H9 (cell line): Measurements from ENCODE around the gene PFKL. TPM values are rescaled to one million over a fixed set of nuclear protein-coding genes. Genes with fewer than 3 reads are reported as not detected.

Experiments
- DNase-seq: peaks from one replicate; pipeline ENCODE4 v3.0.0-alpha.2; 2017
- H2AFZ ChIP-seq: one replicate; pipeline ENCODE4 v1.6.1; 2013; ENCODE audit warnings: mild to moderate bottlenecking, low read length, control low read depth, moderate library complexity
- H2AK5ac ChIP-seq: 2 replicates; pipeline ENCODE4 v1.6.1; 2013; ENCODE audit warnings: low read length, control low read depth, mixed read lengths; ENCODE audit not compliant: insufficient read length
- H2BK120ac ChIP-seq: one replicate; pipeline ENCODE4 v1.6.1; 2013; ENCODE audit warnings: low read depth, mild to moderate bottlenecking, low read length, control low read depth, inconsistent platforms; ENCODE audit not compliant: poor library complexity, severe bottlenecking
- H2BK12ac ChIP-seq: 2 replicates; pipeline ENCODE4 v1.6.1; 2013; ENCODE audit warnings: low read length, control low read depth, mixed read lengths, low read depth; ENCODE audit not compliant: insufficient read length
- H2BK15ac ChIP-seq: 2 replicates; pipeline ENCODE4 v1.6.1; 2013; ENCODE audit warnings: low read depth, low read length, control low read depth
- H2BK20ac ChIP-seq: one replicate; pipeline ENCODE4 v1.6.1; 2013; ENCODE audit warnings: low read depth, mild to moderate bottlenecking, low read length, control low read depth, inconsistent platforms; ENCODE audit not compliant: poor library complexity, severe bottlenecking
- H2BK5ac ChIP-seq: 2 replicates; pipeline ENCODE4 v1.6.1; 2013; ENCODE audit warnings: low read length, control low read depth, mixed read lengths; ENCODE audit not compliant: insufficient read length
- H3K14ac ChIP-seq: 2 replicates; pipeline ENCODE4 v1.6.1; 2013; ENCODE audit warnings: low read length, control low read depth; ENCODE audit not compliant: insufficient read depth
- H3K18ac ChIP-seq: 2 replicates; pipeline ENCODE4 v1.6.1; 2013; ENCODE audit warnings: low read depth, mild to moderate bottlenecking, mixed read lengths, low read length, control low read depth; ENCODE audit not compliant: insufficient read length
- H3K23ac ChIP-seq: 2 replicates; pipeline ENCODE4 v1.6.1; 2013; ENCODE audit warnings: low read length, control low read depth, mixed read lengths, low read depth; ENCODE audit not compliant: insufficient read length
- H3K23me2 ChIP-seq: 2 replicates; pipeline ENCODE4 v1.6.1; 2013; ENCODE audit warnings: low read depth, mild to moderate bottlenecking, mixed read lengths, low read length, control low read depth; ENCODE audit not compliant: insufficient read length, poor library complexity, severe bottlenecking
- H3K27ac ChIP-seq: 2 replicates; pipeline ENCODE4 v1.5.1; 2013; ENCODE audit warnings: low read length, control low read depth, mixed read lengths, low read depth; ENCODE audit not compliant: insufficient read length
- H3K27me3 ChIP-seq: 2 replicates; pipeline ENCODE4 v1.6.1; 2013; ENCODE audit warnings: low read length, control low read depth, inconsistent platforms; ENCODE audit not compliant: insufficient read depth
- H3K4ac ChIP-seq: 2 replicates; pipeline ENCODE4 v1.6.1; 2013; ENCODE audit warnings: low read depth, mild to moderate bottlenecking, control low read depth, inconsistent platforms, low read length, moderate library complexity
- H3K4me1 ChIP-seq: 2 replicates; pipeline ENCODE4 v1.6.1; 2013; ENCODE audit warnings: low read length, control low read depth, inconsistent platforms; ENCODE audit not compliant: insufficient read depth
- H3K4me2 ChIP-seq: 2 replicates; pipeline ENCODE4 v1.6.1; 2013; ENCODE audit warnings: low read length, control low read depth, mixed read lengths; ENCODE audit not compliant: insufficient read length, insufficient read depth
- H3K56ac ChIP-seq: 2 replicates; pipeline ENCODE4 v1.6.1; 2013; ENCODE audit warnings: low read depth, mild to moderate bottlenecking, mixed read lengths, low read length, control low read depth; ENCODE audit not compliant: insufficient read length
- H3K79me1 ChIP-seq: 2 replicates; pipeline ENCODE4 v1.6.1; 2013; ENCODE audit warnings: low read depth, mild to moderate bottlenecking, moderate library complexity, low read length, control low read depth, inconsistent platforms; ENCODE audit not compliant: insufficient read depth, poor library complexity, severe bottlenecking
- H3K79me2 ChIP-seq: 2 replicates; pipeline ENCODE4 v1.6.1; 2013; ENCODE audit warnings: low read length, control low read depth, inconsistent platforms; ENCODE audit not compliant: insufficient read depth
- H3K9ac ChIP-seq: 2 replicates; pipeline ENCODE4 v1.6.1; 2013; ENCODE audit warnings: low read length, control low read depth, mixed read lengths; ENCODE audit not compliant: insufficient read length; ENCODE audit errors: extremely low read depth
- H3K9me3 ChIP-seq: one replicate; pipeline ENCODE4 v1.6.1; 2013; ENCODE audit warnings: low read depth, low read length, inconsistent platforms; ENCODE audit not compliant: control insufficient read depth
- H3T11ph ChIP-seq: one replicate; pipeline ENCODE4 v1.6.1; 2013; ENCODE audit warnings: mild to moderate bottlenecking, low read length, control low read depth, inconsistent platforms
- H4K20me1 ChIP-seq: one replicate; pipeline ENCODE4 v1.6.1; 2013; ENCODE audit not compliant: control insufficient read depth, insufficient read length, insufficient read depth
- H4K5ac ChIP-seq: 2 replicates; pipeline ENCODE4 v1.6.1; 2013; ENCODE audit warnings: low read depth, mild to moderate bottlenecking, mixed read lengths, low read length, control low read depth; ENCODE audit not compliant: insufficient read length
- H4K8ac ChIP-seq: replicated peaks from 2 replicates; pipeline ENCODE4 v1.6.1; 2013; ENCODE audit warnings: low read length, control low read depth, mixed read lengths, low read depth; ENCODE audit not compliant: insufficient read length
- H4K91ac ChIP-seq: 2 replicates; pipeline ENCODE4 v1.6.1; 2013; ENCODE audit warnings: low read depth, mild to moderate bottlenecking, moderate library complexity, mixed read lengths, low read length, control low read depth; ENCODE audit not compliant: insufficient read length
- H3K27ac Mint-ChIP-seq, 3 experiments: 2 replicates in 2 of 3; 3 replicates in 1 of 3; pipeline ENCODE4 v1.8.0; 2020 to 2021; ENCODE audit warnings: mixed read lengths in 3 of 3, mild to moderate bottlenecking in 1 of 3, moderate library complexity in 1 of 3
- H3K27me3 Mint-ChIP-seq: 2 replicates; pipeline ENCODE4 v1.8.0; 2021; ENCODE audit warnings: low read depth, mild to moderate bottlenecking, moderate library complexity, mixed read lengths
- H3K36me3 Mint-ChIP-seq, 3 experiments: 2 replicates in 2 of 3; 3 replicates in 1 of 3; pipeline ENCODE4 v1.8.0; 2020 to 2021; ENCODE audit warnings: low read depth in 3 of 3, mixed read lengths in 3 of 3; ENCODE audit not compliant: insufficient read depth in 1 of 3
- H3K4me1 Mint-ChIP-seq, 2 experiments: 2 replicates each; pipeline ENCODE4 v1.8.0; 2020; ENCODE audit warnings: mixed read lengths in 2 of 2
- H3K4me3 Mint-ChIP-seq, 2 experiments: 2 replicates in 1 of 2; 3 replicates in 1 of 2; pipeline ENCODE4 v1.8.0; 2020 to 2021; ENCODE audit warnings: mild to moderate bottlenecking in 2 of 2, mixed read lengths in 2 of 2, moderate library complexity in 1 of 2
- H3K9me3 Mint-ChIP-seq, 2 experiments: 2 replicates in 1 of 2; 3 replicates in 1 of 2; pipeline ENCODE4 v1.8.0; 2020; ENCODE audit warnings: mild to moderate bottlenecking in 2 of 2, mixed read lengths in 2 of 2, moderate library complexity in 1 of 2
- CTCF ChIP-seq: fragments of 200-600 bp; sonication (generic); conservative IDR thresholded peaks from 3 replicates; pipeline ENCODE4 v1.8.0; 2021; ENCODE audit warnings: antibody characterized with exemption, mild to moderate bottlenecking
- WGBS: extraction: QIAGEN DNeasy Blood & Tissue Kit; methylation state at CpG from one replicate; pipeline ENCODE4 v1.1.7; 2013; ENCODE audit warnings: missing lambda C conversion rate, low lambda C conversion rate, mixed read lengths; ENCODE audit not compliant: insufficient read length; ENCODE audit errors: extremely low coverage; 5-methylcytosine and 5-hydroxymethylcytosine counted together
- total RNA-seq: library from RNA; stranded (reverse); gene quantifications from 2 replicates; pipeline ENCODE4 v1.2.1, GENCODE V29; 2021

The PFKL gene
- total RNA-seq, 1 experiment from 2014 or later, result 107 TPM

GRCh38 chr21:44375281-44375651, 75.4 kb downstream of the PFKL start:
- H4K91ac ChIP-seq, result no peak overlapping the region
- Mint-ChIP-seq H3K27me3 (peaks cover 42% of the 10 kb centered on the region), H3K4me1 (peaks cover 14 to 15% of the 10 kb centered on the region in 2 experiments), H3K9me3 (peaks cover 27 to 32% of the 10 kb centered on the region in 2 experiments), H3K36me3 (peaks cover 0 to 9% (median 4%) of the 10 kb centered on the region in 3 experiments; a peak in 4 of 7 replicates), H3K27ac (no peak overlapping the region), H3K4me3 (no peak overlapping the region)
- H3K14ac ChIP-seq, result no peak overlapping the region
- H3K9ac ChIP-seq, result no peak overlapping the region
- H3T11ph ChIP-seq, result no peak overlapping the region
- no peak overlapping the region for H3K18ac ChIP-seq
- no peak overlapping the region for H4K8ac ChIP-seq
- no CpG with 5 or more reads among the region's 10 CpGs for WGBS
- no peaks in the 10 kb centered on the region for H3K9me3 ChIP-seq
- H2BK12ac ChIP-seq, result no peak overlapping the region
- H3K23ac ChIP-seq, result no peak overlapping the region
- no peak overlapping the region for H3K27ac ChIP-seq
- H2AK5ac ChIP-seq, result no peak overlapping the region
- H3K79me1 ChIP-seq, result no peaks in the 10 kb centered on the region
- H2BK20ac ChIP-seq, result no peak overlapping the region
- no peak for TF ChIP-seq CTCF
- H2AFZ ChIP-seq, result no peak overlapping the region
- H2BK5ac ChIP-seq, result no peak overlapping the region
- DNase-seq, result no peak
- H3K4ac ChIP-seq, result no peak overlapping the region
- H2BK120ac ChIP-seq, result no peak overlapping the region
- H3K4me2 ChIP-seq, result no peak overlapping the region
- no peak overlapping the region for H3K56ac ChIP-seq
- no peaks in the 10 kb centered on the region for H3K4me1 ChIP-seq
- H4K5ac ChIP-seq, result no peak overlapping the region
- no peaks in the 10 kb centered on the region for H3K79me2 ChIP-seq
- H2BK15ac ChIP-seq, result no peak overlapping the region
- peaks cover 3% of the 10 kb centered on the region; the same call in 1 of the 2 replicates for H3K27me3 ChIP-seq
- no peaks in the 10 kb centered on the region for H4K20me1 ChIP-seq
- no peaks in the 10 kb centered on the region for H3K23me2 ChIP-seq
